DOHH2 (cell line): ENCODE data around the gene HLA-F.

Experiments
- H3F3A ChIP-seq: fragments of 200-600 bp; sonication (generic), shearing (Covaris generic); 2 replicates; pipeline ENCODE4 v1.6.0; 2016; ENCODE audit warnings: antibody characterized with exemption, mild to moderate bottlenecking; ENCODE audit not compliant: control insufficient read depth, insufficient read depth
- H3K27ac ChIP-seq: fragments of 200-600 bp; sonication (generic); 2 replicates; pipeline ENCODE4 v1.5.1; 2014; ENCODE audit warnings: low read depth, mild to moderate bottlenecking, low read length, moderate library complexity
- H3K27me3 ChIP-seq: fragments of 200-600 bp; sonication (generic); 2 replicates; pipeline ENCODE4 v1.6.1; 2014; ENCODE audit warnings: mild to moderate bottlenecking, low read length, mixed read lengths; ENCODE audit not compliant: control insufficient read depth
- H3K36me3 ChIP-seq: fragments of 200-600 bp; sonication (generic); 2 replicates; pipeline ENCODE4 v1.6.1; 2014; ENCODE audit warnings: mild to moderate bottlenecking, low read length, moderate library complexity, mixed read lengths; ENCODE audit not compliant: control insufficient read depth
- H3K4me1 ChIP-seq: fragments of 200-600 bp; sonication (generic); 2 replicates; pipeline ENCODE4 v1.6.1; 2014; ENCODE audit warnings: mild to moderate bottlenecking, low read length, mixed read lengths; ENCODE audit not compliant: control insufficient read depth
- H3K4me2 ChIP-seq: fragments of 200-600 bp; sonication (generic); 2 replicates; pipeline ENCODE4 v1.6.0; 2014; ENCODE audit warnings: mild to moderate bottlenecking, low read length, moderate library complexity
- H3K4me3 ChIP-seq: fragments of 200-600 bp; sonication (generic); 2 replicates; pipeline ENCODE4 v1.5.1; 2014; ENCODE audit warnings: mild to moderate bottlenecking, low read length, mixed read lengths
- H3K79me2 ChIP-seq: fragments of 200-600 bp; sonication (generic); 2 replicates; pipeline ENCODE4 v1.6.1; 2014; ENCODE audit warnings: mild to moderate bottlenecking, low read length, mixed read lengths; ENCODE audit not compliant: control insufficient read depth
- H3K9me2 ChIP-seq: fragments of 200-600 bp; sonication (generic); replicated peaks from 2 replicates; pipeline ENCODE4 v1.6.1; 2014; ENCODE audit warnings: mild to moderate bottlenecking, low read length, mixed read lengths; ENCODE audit not compliant: control insufficient read depth
- H3K9me3 ChIP-seq: fragments of 200-600 bp; sonication (generic); 2 replicates; pipeline ENCODE4 v1.6.1; 2014; ENCODE audit warnings: antibody characterized with exemption, low read length, mixed read lengths; ENCODE audit not compliant: control insufficient read depth, insufficient read depth
- H4K20me1 ChIP-seq: fragments of 200-600 bp; sonication (generic); 2 replicates; pipeline ENCODE4 v1.6.0; 2014; ENCODE audit warnings: low read depth, mild to moderate bottlenecking, antibody characterized with exemption, low read length, moderate library complexity; ENCODE audit not compliant: control insufficient read depth, insufficient read depth
- EZH2phosphoT487 ChIP-seq: fragments of 200-600 bp; sonication (generic); IDR thresholded peaks from 2 replicates; pipeline ENCODE4 v1.6.1; 2017; ENCODE audit warnings: borderline replicate concordance, mild to moderate bottlenecking, antibody characterized with exemption, low read length, moderate library complexity, mixed read lengths
- TF ChIP-seq, protein P1 (sequence below): fragments of 200-600 bp; sonication (generic); IDR thresholded peaks from one replicate; pipeline ENCODE4 v1.5.1; 2014; ENCODE audit warnings: antibody characterized with exemption, mild to moderate bottlenecking, low read depth, low read length; ENCODE audit not compliant: poor library complexity, severe bottlenecking

The HLA-F gene

DNA sequence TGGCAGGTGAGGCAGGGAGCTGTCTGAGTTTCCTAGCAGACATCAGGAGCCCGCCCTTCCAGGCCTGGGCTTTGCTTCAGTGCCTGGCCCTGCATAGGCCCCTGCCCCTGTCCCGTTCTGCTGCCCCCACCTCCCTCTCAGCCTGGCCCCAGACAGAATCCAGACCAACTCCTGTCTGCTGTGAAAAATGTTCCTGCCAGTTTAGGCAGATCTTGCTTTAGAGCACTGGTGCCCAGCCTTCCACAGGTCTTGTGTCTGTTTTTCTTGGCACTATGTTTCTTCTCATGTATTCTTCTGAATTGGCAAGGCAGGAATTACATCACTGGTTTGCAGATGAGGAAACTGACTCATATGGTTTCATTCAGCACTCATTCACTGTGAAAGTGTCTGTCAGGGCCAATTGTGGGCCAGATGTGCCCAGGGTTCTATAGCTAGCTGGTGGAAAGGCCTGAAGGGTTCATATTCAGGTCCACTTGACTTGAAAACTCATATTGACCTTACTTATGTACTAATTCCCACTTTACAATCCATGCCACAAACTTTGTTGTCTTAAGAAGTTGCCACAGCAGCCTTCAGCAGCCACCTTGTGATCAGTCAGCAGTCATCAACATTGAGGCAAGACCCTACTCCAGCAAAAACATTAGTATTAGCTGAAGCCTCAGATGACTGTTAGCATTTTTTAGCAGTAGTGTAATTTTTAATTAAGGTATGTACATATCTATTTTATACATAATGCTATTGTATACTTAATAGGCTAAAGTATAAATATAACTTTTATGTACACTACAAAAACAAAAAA lies 40.5 kb downstream of the HLA-F start:
- no peak overlapping the region for H3K4me3 ChIP-seq
- H3K36me3 ChIP-seq = peaks cover 5% of the 10 kb centered on the region; the same call in 1 of the 2 replicates
- TF ChIP-seq, protein P1, sequence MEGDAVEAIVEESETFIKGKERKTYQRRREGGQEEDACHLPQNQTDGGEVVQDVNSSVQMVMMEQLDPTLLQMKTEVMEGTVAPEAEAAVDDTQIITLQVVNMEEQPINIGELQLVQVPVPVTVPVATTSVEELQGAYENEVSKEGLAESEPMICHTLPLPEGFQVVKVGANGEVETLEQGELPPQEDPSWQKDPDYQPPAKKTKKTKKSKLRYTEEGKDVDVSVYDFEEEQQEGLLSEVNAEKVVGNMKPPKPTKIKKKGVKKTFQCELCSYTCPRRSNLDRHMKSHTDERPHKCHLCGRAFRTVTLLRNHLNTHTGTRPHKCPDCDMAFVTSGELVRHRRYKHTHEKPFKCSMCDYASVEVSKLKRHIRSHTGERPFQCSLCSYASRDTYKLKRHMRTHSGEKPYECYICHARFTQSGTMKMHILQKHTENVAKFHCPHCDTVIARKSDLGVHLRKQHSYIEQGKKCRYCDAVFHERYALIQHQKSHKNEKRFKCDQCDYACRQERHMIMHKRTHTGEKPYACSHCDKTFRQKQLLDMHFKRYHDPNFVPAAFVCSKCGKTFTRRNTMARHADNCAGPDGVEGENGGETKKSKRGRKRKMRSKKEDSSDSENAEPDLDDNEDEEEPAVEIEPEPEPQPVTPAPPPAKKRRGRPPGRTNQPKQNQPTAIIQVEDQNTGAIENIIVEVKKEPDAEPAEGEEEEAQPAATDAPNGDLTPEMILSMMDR = no peak
- TF ChIP-seq EZH2phosphoT487 = no peak
- H4K20me1 ChIP-seq = no peaks in the 10 kb centered on the region
- H3K4me2 ChIP-seq = no peak overlapping the region
- H3K27me3 ChIP-seq = peaks cover 4% of the 10 kb centered on the region; the same call in 1 of the 2 replicates
- no peaks in the 10 kb centered on the region for H3K79me2 ChIP-seq
- peaks cover 23% of the 10 kb centered on the region for H3K4me1 ChIP-seq
- no peaks in the 10 kb centered on the region for H3F3A ChIP-seq
- no peaks in the 10 kb centered on the region for H3K9me2 ChIP-seq
- H3K27ac ChIP-seq = no peak overlapping the region
- H3K9me3 ChIP-seq = no peaks in the 10 kb centered on the region

DNA sequence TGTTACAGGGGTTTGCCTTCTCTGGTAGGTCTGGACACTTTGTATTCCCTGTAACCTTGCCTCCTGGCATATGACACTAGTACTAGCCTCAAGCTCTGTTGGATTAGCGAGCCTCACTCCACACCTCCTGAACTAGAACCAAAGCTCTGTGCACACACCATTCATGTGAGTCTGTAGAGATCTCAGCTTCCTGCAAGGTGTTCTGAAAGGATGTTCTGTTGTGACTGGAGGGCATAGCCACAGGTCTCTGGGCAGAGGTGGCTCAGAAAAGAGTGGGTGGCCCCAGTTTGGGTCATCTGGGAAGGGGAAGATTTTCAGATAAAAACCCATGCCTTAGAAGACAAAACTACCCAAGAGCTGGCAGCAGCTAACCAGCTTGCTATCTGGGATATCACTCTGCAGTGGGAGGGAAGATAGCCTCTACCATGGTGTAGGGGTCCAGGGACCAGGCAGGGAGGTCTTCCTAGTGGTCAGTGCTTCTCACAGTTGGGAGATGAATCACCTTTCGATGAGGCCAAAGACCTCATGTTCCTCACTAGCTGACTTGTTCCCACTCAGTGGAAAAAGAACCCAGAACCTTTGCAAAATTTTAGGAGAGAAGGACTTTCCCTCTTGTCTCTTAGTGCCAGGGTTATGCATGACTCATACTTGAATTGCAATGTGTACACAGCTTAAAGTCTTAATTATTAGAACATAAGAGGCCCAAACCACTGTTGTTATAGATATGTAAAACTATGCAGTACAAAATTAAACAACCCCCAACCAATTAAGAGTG lies 41.4 kb downstream of the HLA-F start:
- H3K4me3 ChIP-seq = no peak overlapping the region
- no peaks in the 10 kb centered on the region for H3K79me2 ChIP-seq
- no peak for TF ChIP-seq EZH2phosphoT487
- TF ChIP-seq, protein P1 = no peak
- no peaks in the 10 kb centered on the region for H4K20me1 ChIP-seq
- H3K27ac ChIP-seq = no peak overlapping the region
- peaks cover 13% of the 10 kb centered on the region for H3K4me1 ChIP-seq
- peaks cover 4% of the 10 kb centered on the region; the same call in 1 of the 2 replicates for H3K36me3 ChIP-seq
- no peak overlapping the region for H3K4me2 ChIP-seq
- no peaks in the 10 kb centered on the region for H3K9me3 ChIP-seq
- peaks cover 4% of the 10 kb centered on the region; the same call in 1 of the 2 replicates for H3K27me3 ChIP-seq
- no peaks in the 10 kb centered on the region for H3F3A ChIP-seq
- no peaks in the 10 kb centered on the region for H3K9me2 ChIP-seq

DNA sequence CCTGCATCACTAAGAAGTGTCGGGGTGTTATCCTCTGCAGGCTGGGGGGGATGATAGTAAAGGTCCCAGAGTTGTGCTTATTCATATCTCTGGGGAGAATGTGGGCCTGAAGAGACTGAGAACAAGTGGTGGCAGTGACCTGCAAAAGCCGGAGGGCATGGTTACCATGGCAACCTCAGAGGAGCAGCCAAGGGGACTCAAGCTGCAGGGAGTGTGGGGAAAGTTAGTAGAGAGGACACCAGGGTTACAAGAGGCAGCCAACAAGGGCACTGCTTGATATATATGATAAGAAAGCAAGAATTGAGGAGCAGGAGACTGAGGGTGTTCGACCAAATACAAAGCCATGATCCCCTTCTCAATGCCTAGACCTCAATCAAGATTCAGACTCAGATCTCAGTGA lies 46.1 kb downstream of the HLA-F start:
- Histone ChIP-seq H3K27ac (no peak overlapping the region), H3K27me3 (peaks cover 4% of the 10 kb centered on the region; the same call in 1 of the 2 replicates), H3K4me1 (no peaks in the 10 kb centered on the region), H3K4me3 (no peak overlapping the region), H3K4me2 (no peak overlapping the region), H3K9me3 (no peaks in the 10 kb centered on the region), H3K79me2 (no peaks in the 10 kb centered on the region), H4K20me1 (no peaks in the 10 kb centered on the region), H3K9me2 (no peaks in the 10 kb centered on the region), H3K36me3 (no peaks in the 10 kb centered on the region), H3F3A (no peaks in the 10 kb centered on the region)
- TF ChIP-seq, protein P1 = no peak
- no peak for TF ChIP-seq EZH2phosphoT487
